BE2C (cell line): ENCODE data around the gene OR51B2.

Experiments
- DNase-seq: peaks from one replicate; pipeline ENCODE4 v3.0.0-alpha.2; 2020
- H3K27me3 ChIP-seq: fragments of 250-450 bp; sonication (Bioruptor Pico); 2 replicates; pipeline ENCODE4 v1.5.1; 2020; ENCODE audit warnings: mild to moderate bottlenecking
- H3K36me3 ChIP-seq: fragments of 250-450 bp; sonication (Bioruptor Pico); 2 replicates; pipeline ENCODE4 v1.5.1; 2020; ENCODE audit warnings: mild to moderate bottlenecking
- H3K4me1 ChIP-seq: fragments of 250-450 bp; sonication (Bioruptor Pico); 2 replicates; pipeline ENCODE4 v1.5.1; 2020
- H3K4me3 ChIP-seq: 2 replicates; pipeline ENCODE4 v1.5.1; 2011; ENCODE audit warnings: low read depth, low read length
- H3K9me3 ChIP-seq: fragments of 250-450 bp; sonication (Bioruptor Pico); 2 replicates; pipeline ENCODE4 v1.5.1; 2020
- TF ChIP-seq, protein P1 (sequence below): IDR thresholded peaks from 2 replicates; pipeline ENCODE4 v1.5.1; 2012; ENCODE audit warnings: mild to moderate bottlenecking, low read depth, low read length

OR51B2 gene

DNA sequence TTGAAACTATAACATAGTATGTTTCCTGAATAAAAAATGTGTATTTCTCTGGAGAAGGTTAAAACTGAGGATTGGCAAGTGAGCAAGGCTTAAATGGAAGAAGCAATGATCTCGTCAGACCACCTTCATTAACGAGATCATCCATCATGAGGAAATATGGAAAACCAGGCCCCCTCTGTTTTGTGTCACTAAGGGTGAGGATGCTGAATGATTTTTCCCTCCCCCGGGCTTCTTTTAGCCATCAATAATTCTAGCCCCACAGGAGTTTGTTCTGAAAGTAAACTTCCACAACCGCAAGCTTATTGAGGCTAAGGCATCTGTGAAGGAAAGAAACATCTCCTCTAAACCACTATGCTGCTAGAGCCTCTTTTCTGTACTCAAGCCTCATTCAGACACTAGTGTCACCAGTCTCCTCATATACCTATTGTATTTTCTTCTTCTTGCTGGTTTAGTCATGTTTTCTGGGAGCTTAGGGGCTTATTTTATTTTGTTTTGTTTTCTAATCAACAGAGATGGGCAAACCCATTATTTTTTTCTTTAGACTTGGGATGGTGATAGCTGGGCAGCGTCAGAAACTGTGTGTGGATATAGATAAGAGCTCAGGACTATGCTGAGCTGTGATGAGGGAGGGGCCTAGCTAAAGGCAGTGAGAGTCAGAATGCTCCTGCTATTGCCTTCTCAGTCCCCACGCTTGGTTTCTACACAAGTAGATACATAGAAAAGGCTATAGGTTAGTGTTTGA is 48.6 kb downstream of the OR51B2 start:
- H3K36me3 ChIP-seq, result no peaks in the 10 kb centered on the region
- no peaks in the 10 kb centered on the region for H3K4me1 ChIP-seq
- H3K27me3 ChIP-seq, result no peaks in the 10 kb centered on the region
- TF ChIP-seq, protein P1, sequence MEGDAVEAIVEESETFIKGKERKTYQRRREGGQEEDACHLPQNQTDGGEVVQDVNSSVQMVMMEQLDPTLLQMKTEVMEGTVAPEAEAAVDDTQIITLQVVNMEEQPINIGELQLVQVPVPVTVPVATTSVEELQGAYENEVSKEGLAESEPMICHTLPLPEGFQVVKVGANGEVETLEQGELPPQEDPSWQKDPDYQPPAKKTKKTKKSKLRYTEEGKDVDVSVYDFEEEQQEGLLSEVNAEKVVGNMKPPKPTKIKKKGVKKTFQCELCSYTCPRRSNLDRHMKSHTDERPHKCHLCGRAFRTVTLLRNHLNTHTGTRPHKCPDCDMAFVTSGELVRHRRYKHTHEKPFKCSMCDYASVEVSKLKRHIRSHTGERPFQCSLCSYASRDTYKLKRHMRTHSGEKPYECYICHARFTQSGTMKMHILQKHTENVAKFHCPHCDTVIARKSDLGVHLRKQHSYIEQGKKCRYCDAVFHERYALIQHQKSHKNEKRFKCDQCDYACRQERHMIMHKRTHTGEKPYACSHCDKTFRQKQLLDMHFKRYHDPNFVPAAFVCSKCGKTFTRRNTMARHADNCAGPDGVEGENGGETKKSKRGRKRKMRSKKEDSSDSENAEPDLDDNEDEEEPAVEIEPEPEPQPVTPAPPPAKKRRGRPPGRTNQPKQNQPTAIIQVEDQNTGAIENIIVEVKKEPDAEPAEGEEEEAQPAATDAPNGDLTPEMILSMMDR, result no peak
- H3K9me3 ChIP-seq, result no peaks in the 10 kb centered on the region
- DNase-seq, result no peak
- no peak overlapping the region for H3K4me3 ChIP-seq

DNA sequence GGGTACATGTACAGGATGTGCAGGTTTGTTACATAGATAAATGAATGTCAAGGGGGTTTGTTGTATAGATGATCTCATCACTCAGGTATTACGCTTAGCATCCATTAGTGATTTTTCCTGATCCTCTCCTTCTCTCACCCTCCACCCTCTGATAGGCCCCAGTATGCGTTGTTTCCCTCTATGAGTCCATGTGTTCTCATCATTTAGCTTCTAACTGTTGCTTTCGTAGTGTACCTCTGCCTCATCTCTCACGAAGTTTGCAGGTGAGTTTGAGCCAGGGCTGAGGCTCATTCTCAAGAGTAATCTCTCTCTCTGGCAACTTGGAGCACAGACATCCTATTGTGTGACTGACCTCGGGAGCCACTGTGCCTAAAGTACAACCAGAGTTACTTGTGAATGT is 49.7 kb downstream of the OR51B2 start:
- Histone ChIP-seq H3K9me3 (no peaks in the 10 kb centered on the region), H3K36me3 (no peaks in the 10 kb centered on the region), H3K27me3 (no peaks in the 10 kb centered on the region), H3K4me1 (no peaks in the 10 kb centered on the region), H3K4me3 (no peak overlapping the region)
- TF ChIP-seq, protein P1, result no peak
- DNase-seq, result no peak
